ENCODE data around the gene SPX.

The SPX gene, protein sequence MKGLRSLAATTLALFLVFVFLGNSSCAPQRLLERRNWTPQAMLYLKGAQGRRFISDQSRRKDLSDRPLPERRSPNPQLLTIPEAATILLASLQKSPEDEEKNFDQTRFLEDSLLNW

DNA sequence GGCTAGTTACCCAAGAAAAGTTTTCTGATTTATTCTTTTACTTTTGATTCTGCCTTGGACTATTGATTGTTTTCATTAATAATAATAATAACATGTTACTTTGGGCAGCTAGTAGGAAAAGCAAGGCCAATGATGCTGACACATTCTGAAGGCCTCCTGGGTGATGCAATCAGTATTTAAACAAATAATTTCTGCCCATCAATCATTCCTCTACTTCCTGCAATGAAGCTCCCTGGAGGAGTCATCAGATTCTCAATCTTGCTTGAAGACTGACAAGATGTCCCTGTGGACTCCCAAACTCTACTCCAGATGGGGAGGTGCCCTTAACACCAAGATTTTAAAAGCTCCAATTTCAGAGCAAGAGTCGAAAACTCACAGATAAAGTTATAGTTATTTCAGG, at the start of gene SPX:
Gene SPX (plus strand): TSS at position 244 of the 400 bp plus-strand sequence. CDS start 177 bp downstream, outside the sequence.
- DNase-seq (ENCODE audit: low read depth): no peak

GRCh38 chr12:21476949-21477348, 49.1 kb upstream of the SPX start:
- no peak for DNase-seq (ENCODE audit: low read depth)

DNA sequence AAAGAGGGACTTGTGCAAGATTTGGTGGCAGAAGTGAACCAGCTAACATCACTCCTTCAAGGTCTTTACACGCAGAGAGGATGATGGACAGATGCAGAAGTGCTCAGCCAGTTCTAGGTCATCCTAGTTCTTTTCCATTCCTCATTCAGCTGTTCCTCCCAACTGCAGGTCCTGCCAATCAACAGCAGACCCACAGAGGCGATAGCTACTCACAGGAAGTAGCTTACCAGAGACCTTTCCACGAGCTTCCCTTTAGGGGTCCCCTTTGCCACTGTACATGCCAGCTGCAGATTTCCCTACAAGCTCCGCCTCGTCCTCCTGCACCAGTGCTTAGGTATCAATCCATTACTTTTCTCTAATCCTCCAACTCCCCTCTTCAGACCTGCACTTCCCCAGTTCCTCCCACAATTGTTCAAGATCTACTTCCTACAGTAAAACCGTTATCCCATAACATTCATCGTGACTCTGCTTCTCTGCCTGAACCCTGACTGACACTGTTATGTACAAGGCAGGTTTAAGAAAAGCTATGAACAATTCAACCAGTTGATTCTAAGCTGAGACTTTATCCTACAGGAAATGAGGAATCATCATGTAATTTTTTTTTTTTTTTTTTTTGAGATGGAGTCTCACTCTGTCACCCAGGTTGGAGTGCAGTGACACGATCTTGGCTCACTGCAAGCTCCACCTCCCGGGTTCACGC, 47.2 kb upstream of the SPX start:
- DNase-seq (ENCODE audit: low read depth): no peak

DNA sequence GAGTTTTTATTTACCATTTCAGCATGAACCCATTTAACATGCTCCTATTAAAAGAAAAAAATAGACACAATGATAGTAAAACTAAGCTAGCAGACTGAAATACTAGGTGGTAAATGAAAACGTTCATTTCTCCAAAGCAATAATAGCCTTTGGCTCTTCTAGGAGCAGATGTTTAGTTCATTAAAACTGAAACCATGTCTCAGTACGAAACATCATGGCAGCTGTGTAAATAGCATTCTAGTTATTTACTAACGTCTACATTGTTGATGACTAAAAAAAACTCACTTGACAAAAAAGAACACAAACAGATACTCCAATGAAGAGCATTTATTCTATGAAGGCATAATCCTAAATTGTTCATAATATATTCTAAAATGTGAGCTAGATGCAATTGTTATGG, 42.6 kb upstream of the SPX start:
- no peak for DNase-seq (ENCODE audit: low read depth)

- DNase-seq (ENCODE audit: low read depth): no peak
These were observed 40.1 kb upstream of the SPX start for GRCh38 chr12:21485998-21486397.

GRCh38 chr12:21499765-21500164, 26.3 kb upstream of the SPX start:
- no peak for DNase-seq (ENCODE audit: low read depth)

- DNase-seq (ENCODE audit: low read depth): no peak
These were observed 25.3 kb upstream of the SPX start for GRCh38 chr12:21500786-21501257.

DNA sequence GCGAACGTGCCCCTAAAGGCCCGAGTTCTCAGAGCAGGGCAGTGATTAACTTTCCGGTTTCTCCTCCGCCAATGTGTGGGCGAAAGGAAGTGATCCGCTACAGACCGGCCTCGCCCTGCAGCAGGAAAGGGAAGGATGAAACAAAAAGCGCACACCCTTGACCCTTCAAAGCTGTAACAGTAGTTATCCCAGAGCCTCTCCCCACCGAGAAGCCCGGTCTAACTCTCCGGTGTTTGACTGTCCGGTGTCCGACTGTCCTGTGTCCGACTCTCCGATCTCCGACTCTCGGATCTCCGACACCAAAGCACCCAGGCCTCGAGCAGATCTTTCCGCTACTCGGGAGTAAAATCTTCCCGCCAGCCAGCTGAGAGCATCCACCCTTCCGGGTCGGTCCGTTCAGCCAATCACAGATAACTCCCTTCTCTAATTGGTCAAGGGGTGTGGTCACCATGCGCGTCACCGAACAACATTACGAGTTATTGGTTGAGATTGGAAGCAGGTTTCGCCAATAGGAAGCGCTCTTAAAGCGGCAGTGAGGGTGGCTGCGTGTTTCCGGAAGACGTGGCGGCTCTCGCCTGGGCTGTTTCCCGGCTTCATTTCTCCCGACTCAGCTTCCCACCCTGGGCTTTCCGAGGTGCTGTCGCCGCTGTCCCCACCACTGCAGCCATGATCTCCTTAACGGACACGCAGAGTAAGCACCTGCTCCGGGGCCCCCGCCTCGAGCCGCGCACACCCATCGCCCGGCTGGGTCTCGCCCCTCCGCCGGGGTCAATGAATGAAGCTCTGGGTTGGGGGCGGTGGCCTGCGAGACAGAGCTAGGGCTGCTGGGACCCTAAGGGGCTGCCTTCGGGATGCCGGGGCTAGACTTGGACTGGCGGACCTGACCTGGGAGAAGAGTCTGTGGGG, 24.6 kb upstream of the SPX start, which contains the start of the genes GOLT1B and RECQL:
Gene GOLT1B (plus strand): TSS at position 532 of the 906 bp plus-strand sequence. CDS start 135 bp downstream, at position 667.
Gene RECQL (minus strand): TSS at position 378 of the 906 bp plus-strand sequence. CDS start 2,065 bp downstream, outside the sequence.
- peak; percentile 87 for DNase-seq (ENCODE audit: low read depth)

DNA sequence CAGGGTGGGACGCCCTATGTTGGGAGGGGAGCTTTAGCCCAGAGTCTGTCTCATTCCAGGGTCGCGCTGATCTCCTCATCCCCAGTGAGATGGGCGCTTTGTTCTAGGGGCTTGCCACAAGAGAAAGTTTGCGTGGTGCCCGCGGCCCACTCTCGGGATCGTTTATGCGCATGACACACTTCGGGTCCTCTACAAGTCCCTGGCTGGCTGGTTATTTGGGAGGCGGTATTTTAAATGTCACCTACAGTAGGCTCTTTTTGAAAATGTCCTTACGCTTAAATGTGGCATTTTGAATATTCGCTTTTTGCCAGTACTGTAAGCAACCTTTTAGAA, 24.0 kb upstream of the SPX start:
- DNase-seq (ENCODE audit: low read depth): peak; percentile 13

GRCh38 chr12:21502872-21503271, 23.2 kb upstream of the SPX start:
- DNase-seq (ENCODE audit: low read depth): no peak

DNA sequence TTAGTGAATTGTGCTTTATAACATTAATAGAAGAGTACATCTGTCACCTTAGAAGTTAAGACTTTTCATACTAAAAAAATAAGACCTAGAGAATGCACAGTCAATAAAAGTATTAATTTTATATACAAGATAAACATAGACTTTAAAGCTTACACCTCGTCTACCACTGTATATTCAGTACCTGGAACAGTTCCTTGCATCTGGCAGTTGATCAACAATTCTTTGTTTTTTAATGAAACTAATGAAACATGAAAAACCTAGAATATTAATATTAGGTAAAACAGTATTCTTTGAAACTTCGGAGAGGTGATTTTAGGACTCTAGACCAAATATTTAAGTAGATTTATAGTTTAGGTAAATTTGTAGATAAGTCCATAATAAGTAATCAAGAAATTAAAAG, 20.2 kb upstream of the SPX start:
- no peak for DNase-seq (ENCODE audit: low read depth)

- no peak for DNase-seq (ENCODE audit: low read depth)
These were observed 18.2 kb upstream of the SPX start for GRCh38 chr12:21507849-21508248.

GRCh38 chr12:21509768-21510167, 16.3 kb upstream of the SPX start:
- DNase-seq (ENCODE audit: low read depth): no peak

- no peak for DNase-seq (ENCODE audit: low read depth)
These were observed 9.8 kb upstream of the SPX start for GRCh38 chr12:21516281-21516680.

DNA sequence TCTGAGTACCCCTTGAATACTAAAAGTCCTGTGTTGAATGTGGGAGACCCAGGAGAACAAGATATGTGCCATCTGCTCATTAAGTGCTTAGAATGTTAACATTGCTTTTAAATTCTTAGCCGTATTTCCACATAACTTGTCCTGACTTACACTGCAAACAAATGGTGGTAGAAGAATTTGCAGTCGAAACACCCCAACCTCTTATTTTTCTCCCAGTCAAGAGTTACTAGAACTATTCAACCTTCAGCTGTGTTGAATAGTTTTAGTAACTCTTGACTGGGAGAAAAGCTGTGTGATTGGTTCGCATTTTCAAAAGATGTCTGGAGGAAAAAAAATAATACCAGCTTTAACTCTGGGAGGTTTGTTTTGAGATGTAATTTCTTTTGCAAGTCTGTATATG, 7.6 kb upstream of the SPX start:
- DNase-seq (ENCODE audit: low read depth): no peak

DNA sequence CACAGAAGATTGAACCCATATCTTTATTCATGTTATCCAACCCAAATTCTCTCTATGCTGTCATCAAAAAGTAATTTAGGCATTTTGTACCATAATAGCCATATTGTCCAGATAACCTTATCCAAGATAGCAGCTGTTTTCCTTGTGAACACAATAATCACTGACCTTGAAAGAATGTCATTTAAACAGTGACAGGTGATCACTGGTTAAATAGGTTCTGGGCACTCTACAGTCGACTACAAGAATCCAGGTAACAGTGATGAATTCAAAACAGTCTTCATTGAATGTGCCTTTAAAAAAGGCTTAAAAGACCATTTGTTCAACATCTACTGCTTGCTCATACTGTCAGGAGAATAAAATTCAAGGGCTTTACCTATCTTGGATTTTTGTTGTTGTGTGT, 4.6 kb upstream of the SPX start:
- no peak for DNase-seq (ENCODE audit: low read depth)

GRCh38 chr12:21523148-21523547, 2.9 kb upstream of the SPX start:
- DNase-seq (ENCODE audit: low read depth): no peak

GRCh38 chr12:21526721-21527345, 737 bp downstream of the SPX start:
- no peak for DNase-seq (ENCODE audit: low read depth)

DNA sequence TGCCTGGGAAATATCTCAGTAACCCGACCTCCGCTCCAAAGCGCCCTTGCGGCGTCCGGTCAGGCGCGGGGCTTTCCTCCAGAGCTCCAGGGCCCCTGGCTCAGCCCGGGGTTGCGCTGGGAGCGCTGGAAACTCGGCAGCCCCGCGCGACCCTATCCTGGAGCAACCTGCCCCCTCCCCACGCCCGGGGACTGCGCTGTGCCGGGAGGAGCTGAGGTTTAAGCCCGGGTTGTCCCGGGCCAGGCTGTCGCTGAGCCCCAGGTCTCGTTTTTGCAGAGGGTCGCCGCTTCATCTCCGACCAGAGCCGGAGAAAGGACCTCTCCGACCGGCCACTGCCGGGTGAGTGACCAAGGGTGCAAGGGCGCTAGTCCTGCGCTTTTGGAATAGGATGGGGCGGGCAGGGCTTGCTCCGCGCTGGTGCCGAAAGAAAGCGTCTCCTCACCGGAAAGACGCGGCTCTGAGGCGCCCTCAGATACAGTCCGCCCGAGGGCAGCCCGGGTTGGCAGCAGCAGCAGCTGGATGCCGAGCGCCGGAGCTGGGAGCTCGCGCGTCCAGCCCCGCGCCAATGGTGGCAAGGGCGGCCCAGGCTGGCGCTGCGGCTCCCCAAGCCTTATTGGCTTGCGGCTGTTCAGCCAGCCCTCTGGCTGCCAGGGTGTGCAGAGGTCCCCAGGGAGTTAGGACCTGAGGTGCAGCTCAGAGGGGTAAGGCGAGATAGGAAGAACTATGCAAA, 1.5 kb downstream of the SPX start:
- peak; percentile 23 for DNase-seq (ENCODE audit: low read depth)

GRCh38 chr12:21528953-21529352, 2.9 kb downstream of the SPX start:
- no peak for DNase-seq (ENCODE audit: low read depth)

DNA sequence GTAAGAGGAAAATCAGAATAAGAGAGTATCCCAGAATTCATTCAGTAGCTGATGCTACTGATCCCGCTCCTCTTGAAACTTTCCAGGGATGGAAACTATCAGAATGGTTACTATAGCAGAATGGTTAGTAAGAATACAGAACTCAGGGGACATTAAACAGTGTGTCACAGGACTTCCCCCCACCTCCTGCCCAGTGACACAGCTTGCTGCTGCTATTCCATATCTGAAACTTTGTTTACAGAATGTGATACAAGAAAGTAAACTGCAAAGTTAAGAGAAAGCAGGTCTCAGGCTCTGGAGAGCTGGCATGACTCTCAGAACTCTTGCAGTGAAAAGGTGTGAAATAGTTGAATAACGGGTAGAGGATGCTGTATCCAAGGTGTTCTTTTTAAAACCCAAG, 3.4 kb downstream of the SPX start:
- DNase-seq (ENCODE audit: low read depth): no peak
